ENCODE results near the gene DOCK2.
"Not testable (repeated sequence)": the region's sequence is repeated elsewhere in the genome, so short reads cannot be mapped to it uniquely, and the experiment has no call there.

DOCK2 gene

GRCh38 chr5:169832845-169833244, 195.8 kb downstream of the DOCK2 start:
- no peak for DNase-seq

- DNase-seq, result not testable (repeated sequence)
Observed at GRCh38 chr5:169833681-169834292, 196.7 kb downstream of the DOCK2 start.

- not testable (repeated sequence) for DNase-seq
Observed at GRCh38 chr5:169834540-169834939, 197.5 kb downstream of the DOCK2 start.

GRCh38 chr5:169836835-169837536, 199.9 kb downstream of the DOCK2 start:
- DNase-seq, result no peak

DNA sequence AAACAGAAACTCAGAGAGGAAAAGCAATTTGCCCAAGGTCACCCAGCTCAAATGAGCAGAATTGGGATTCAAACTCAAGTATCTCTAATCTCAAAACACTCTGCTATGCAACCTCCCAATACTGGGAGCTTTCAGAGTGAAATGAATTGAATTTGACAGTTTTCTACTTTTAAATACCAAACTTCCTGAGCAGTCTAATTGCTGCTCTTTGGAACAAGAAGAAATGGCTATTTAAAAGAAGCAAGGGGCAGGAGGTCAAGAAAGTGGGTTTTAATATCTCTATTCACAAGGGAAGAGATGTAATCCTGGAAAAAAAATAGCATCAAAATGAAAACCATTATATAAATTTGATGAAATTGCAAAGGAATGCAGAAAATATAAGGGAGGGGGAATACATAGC, 200.6 kb downstream of the DOCK2 start:
- DNase-seq, result no peak

- DNase-seq, result no peak
Observed at GRCh38 chr5:169838688-169839087, 201.6 kb downstream of the DOCK2 start.

- no peak for DNase-seq
Observed at GRCh38 chr5:169840405-169840804, 203.3 kb downstream of the DOCK2 start.

DNA sequence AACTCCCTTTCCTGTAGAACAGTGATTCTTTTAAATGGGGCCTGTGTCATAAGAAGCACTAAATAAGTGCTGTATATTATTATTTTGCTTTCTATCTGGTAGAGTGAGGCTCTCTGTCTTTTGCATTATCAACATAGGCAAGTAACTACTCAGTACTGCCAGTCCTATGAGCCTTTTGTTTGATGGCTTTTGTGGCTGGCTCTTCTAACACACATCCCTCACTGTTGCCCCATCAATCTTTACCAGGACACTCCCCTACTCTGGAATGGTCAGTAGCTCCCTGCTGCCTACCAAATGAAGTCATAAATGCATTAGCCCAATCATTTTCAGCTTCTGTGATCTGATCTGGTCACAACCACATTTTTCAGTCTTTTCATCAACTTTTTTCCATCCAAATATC, 205.6 kb downstream of the DOCK2 start:
- DNase-seq, result no peak

GRCh38 chr5:169847519-169847918, 210.4 kb downstream of the DOCK2 start:
- DNase-seq, result no peak

DNA sequence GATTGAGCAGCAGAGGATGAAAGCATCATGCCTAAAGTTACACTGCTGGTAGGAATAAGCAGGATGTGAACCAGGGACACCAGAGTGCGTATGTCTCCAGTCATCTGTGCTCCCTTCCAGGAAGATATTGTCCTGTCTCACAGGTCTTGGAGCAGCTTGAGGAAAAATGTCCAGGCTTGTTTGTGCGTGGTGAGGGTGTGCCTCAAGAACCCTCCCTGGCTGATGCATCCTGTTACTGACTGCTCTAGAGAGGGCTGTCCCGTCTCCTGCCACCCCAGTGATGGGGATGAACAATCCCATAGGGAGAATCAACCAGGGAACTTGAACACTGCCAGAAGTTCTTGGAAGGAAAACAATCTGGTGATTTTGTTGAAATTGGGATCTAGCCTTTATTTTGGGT, 211.2 kb downstream of the DOCK2 start:
- no peak for DNase-seq

DNA sequence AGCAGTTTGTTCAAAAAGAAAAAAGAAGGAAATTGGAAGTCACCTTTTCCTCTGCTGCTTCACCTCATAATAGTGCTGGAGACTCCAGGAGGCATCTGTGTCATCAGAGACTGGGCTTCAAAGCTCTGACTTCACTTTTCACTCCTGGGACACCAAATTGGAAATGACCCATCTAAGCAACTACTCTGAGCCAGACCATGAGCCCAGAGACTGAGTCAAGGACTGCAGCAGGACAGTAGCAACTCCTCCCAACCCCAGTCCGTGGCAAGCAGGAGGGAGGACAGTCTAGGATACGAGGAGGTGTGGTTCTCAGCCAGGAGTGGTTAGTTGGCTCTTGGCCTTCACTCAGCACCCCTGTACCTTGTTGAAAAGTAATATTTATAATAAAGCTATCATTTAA, 211.7 kb downstream of the DOCK2 start:
- no peak for DNase-seq

DNA sequence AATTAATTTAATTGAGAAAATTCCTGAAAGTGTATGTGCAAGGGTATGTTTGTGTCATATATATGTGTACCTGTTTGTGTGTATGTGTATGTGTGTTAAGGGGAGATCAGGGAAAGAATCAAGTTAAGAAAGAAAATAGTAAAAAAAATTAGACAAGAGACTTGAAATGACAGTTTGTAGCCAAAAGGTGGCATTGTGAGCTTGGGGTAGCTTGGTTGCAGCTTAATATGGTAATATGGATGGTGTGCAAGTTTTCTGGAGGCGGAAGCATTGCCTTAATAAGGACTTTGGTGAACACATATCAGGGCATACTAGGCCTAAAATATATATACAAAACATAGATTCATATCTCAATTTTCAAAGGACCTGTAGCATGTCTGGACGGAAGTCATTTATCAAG, 213.3 kb downstream of the DOCK2 start:
- DNase-seq, result no peak

- no peak for DNase-seq
Observed at GRCh38 chr5:169851321-169851850, 214.3 kb downstream of the DOCK2 start.

GRCh38 chr5:169856571-169856970, 219.5 kb downstream of the DOCK2 start:
- DNase-seq, result peak; percentile 90

DNA sequence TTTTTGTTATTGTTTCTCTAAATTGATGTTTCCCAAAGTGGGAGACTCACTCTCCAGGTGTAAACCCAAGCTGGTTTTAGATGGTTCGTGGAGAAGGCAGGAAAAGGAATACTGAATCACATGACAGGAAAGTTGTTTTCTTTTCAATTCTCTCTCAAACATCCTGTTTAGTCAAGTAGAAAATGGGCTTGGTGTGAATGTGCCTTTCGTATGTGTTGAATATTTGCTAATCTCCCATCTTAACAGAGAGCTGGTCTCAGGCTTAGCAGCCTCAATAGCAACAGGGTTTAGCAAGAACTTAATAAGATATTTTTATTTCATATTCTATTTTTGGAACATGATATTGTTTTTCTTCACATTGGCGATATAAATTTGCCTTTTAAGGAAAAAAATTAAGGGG, 223.5 kb downstream of the DOCK2 start:
- DNase-seq, result no peak

GRCh38 chr5:169861433-169861832, 224.4 kb downstream of the DOCK2 start:
- DNase-seq, result no peak

- DNase-seq, result no peak
Observed at GRCh38 chr5:169861934-169862333, 224.9 kb downstream of the DOCK2 start.

GRCh38 chr5:169862391-169862811, 225.3 kb downstream of the DOCK2 start:
- no peak for DNase-seq

GRCh38 chr5:169864483-169864882, 227.4 kb downstream of the DOCK2 start:
- no peak for DNase-seq

DNA sequence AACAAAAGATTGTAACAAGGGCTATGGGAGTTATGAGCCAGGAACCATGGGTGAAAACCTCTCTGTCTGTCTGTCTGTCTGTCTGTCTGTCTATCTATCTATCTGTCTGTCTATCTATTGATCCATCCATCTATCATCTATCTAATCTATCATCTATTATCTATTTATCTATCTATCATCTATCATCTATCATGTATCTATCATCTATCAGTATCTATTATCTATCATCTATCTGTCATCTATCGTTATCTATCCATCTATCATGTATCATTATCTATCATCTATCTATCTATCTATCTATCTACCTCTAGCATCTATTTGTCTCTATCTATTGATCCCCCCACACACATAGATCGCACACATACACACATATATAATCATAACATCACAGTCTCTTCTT, 230.3 kb downstream of the DOCK2 start:
- DNase-seq, result no peak

- no peak for DNase-seq
Observed at GRCh38 chr5:169869066-169869465, 232.0 kb downstream of the DOCK2 start.

- no peak for DNase-seq
Observed at GRCh38 chr5:169870211-169870610, 233.1 kb downstream of the DOCK2 start.

DNA sequence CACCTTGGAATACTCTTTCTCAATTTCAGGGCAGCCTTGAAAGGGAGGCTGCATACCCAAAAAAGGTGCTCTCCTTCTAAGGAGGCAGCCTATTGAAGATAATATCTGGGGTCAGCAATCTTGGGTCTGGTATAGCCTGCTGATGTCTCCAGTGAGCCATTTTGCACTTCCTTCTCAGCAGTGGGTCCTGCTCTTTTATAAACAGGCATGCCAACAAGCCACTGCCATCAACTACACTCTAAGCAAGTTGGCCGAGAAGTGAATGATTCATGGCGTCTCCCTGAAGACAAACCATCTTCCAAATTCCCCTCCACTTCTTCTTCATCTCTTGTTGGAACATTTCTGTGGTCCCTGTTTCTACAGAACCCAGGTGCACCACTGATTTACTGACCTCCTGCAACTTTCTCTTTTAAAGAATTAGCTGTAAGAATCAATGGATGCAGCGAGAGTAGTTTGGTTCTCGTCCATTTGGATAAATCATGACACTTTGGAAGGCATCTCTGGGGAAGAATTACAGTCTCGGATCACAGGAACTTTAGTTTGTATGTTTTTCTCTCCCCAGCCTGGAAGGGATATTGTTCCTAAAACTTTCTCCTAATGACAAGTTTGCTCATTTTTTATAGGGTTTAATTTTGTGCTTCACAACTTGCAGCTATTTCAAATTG, 234.9 kb downstream of the DOCK2 start:
- no peak for DNase-seq

DNA sequence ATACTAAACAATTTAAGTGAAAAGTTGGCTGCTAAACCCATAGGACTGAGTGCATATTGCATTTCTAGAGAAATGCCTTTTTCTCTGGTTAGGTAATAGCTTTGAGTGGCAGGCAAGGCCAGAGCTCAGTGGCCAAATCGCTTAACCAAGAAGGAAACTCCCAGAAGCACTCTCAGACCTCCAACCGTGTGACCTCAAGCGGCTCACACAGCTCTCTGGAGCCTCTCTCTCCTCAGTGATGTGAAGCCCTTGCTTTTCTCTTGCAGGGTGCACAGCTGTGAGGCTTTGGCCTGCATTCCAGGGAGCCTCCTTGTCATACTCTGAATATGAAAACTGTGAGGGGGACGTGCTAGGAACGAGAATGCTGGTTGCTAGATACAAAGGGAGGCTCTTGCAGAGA, 236.6 kb downstream of the DOCK2 start:
- DNase-seq, result peak; percentile 5

Measured in kidney glomerular epithelial cell (primary cell).